RKO (cell line): ENCODE measurements around the gene PMAIP1.
"Not testable (repeated sequence)": the region's sequence is repeated elsewhere in the genome, so short reads cannot be mapped to it uniquely, and the experiment has no call there.

Source experiments
- DNase-seq: peaks from one replicate; pipeline ENCODE4 v3.0.0-alpha.2; 2016; ENCODE audit warnings: low spot score

Gene PMAIP1

GRCh38 chr18:59899298-59900221 lies at the start of gene PMAIP1:
PMAIP1 (plus strand) TSS chr18:59899996; CDS start chr18:59900178, 182 bp downstream.
- DNase-seq, result peak; percentile 92

- DNase-seq, result no peak
These were observed 47.9 kb upstream of the PMAIP1 start for GRCh38 chr18:59851784-59852399.

- no peak for DNase-seq
These were observed 47.2 kb upstream of the PMAIP1 start for GRCh38 chr18:59852548-59852947.

GRCh38 chr18:59853380-59853779 lies 46.4 kb upstream of the PMAIP1 start:
- no peak for DNase-seq

- DNase-seq, result not testable (repeated sequence)
These were observed 45.8 kb upstream of the PMAIP1 start for GRCh38 chr18:59853988-59854387.

GRCh38 chr18:59861009-59861408 lies 38.8 kb upstream of the PMAIP1 start:
- DNase-seq, result no peak

GRCh38 chr18:59861963-59862819 lies 37.6 kb upstream of the PMAIP1 start:
- DNase-seq, result no peak

- DNase-seq, result no peak
These were observed 34.4 kb upstream of the PMAIP1 start for GRCh38 chr18:59865241-59865986.

- DNase-seq, result no peak
These were observed 33.1 kb upstream of the PMAIP1 start for GRCh38 chr18:59866551-59867269.

GRCh38 chr18:59867337-59868104 lies 32.3 kb upstream of the PMAIP1 start:
- no peak for DNase-seq

GRCh38 chr18:59870623-59871130 lies 29.1 kb upstream of the PMAIP1 start:
- no peak for DNase-seq

GRCh38 chr18:59871711-59872362 lies 28.0 kb upstream of the PMAIP1 start:
- no peak for DNase-seq

GRCh38 chr18:59873641-59874040 lies 26.2 kb upstream of the PMAIP1 start:
- no peak for DNase-seq

- DNase-seq, result peak; percentile 63
These were observed 25.6 kb upstream of the PMAIP1 start for GRCh38 chr18:59874166-59874565.

GRCh38 chr18:59876310-59876626 lies 23.5 kb upstream of the PMAIP1 start:
- no peak for DNase-seq

GRCh38 chr18:59877361-59877760 lies 22.4 kb upstream of the PMAIP1 start:
- no peak for DNase-seq

- no peak for DNase-seq
These were observed 21.2 kb upstream of the PMAIP1 start for GRCh38 chr18:59878644-59879043.

GRCh38 chr18:59881728-59882656 lies 17.8 kb upstream of the PMAIP1 start:
- no peak for DNase-seq
